HG03095 (cell line): ENCODE results near the gene CEMIP.

Experiments used
- ATAC-seq: cut with Tn5 transposase; IDR thresholded peaks from one replicate; pipeline ENCODE4 v1.9.1; 2021; ENCODE audit warnings: moderate library complexity; ENCODE audit not compliant: unreplicated experiment

The CEMIP gene

GRCh38 chr15:80997692-80998091 lies 218.5 kb downstream of the CEMIP start:
- ATAC-seq: no peak

GRCh38 chr15:80998251-80998650 lies 219.1 kb downstream of the CEMIP start:
- no peak for ATAC-seq

- no peak for ATAC-seq
These were observed 220.5 kb downstream of the CEMIP start for GRCh38 chr15:80999623-81000036.

GRCh38 chr15:81000144-81000623 lies 221.0 kb downstream of the CEMIP start:
- no peak for ATAC-seq

GRCh38 chr15:81000624-81001151 lies 221.5 kb downstream of the CEMIP start, which contains the start of gene TLNRD1:
TSS of gene TLNRD1 (plus strand) at chr15:81000923. CDS start at chr15:81002272, 1,349 bp downstream.
- peak; percentile 53 for ATAC-seq
